ENCODE results near the gene RTBDN. TPM values are rescaled to one million over a fixed set of nuclear protein-coding genes. Genes with fewer than 3 reads are reported as not detected.

RTBDN gene
- total and polyA plus RNA-seq, 10 of the 15 experiments (the other 5 are each of a cell fraction or from before 2014, with no cell fraction given) = 0.45 TPM; not detected in 9

- 2% methylated on average over 71 of the region's 81 CpGs for WGBS (ENCODE audit: insufficient coverage, insufficient replicate concordance, low lambda C conversion rate, missing lambda C conversion rate)
- no peaks in the 10 kb centered on the region for H4K20me1 ChIP-seq (ENCODE audit: control insufficient read depth, insufficient read depth)
- ChIA-PET POLR2A (interaction anchor here (0.6 to 8.2 kb wide), 14 partner anchors 9 to 183 kb away, joined by 3 to 303 read pairs (median 4); partner anchors contain the start of genes GCDH, GET3, HOOK2 and MAN2B1), CTCF (interaction anchor here (1.1 to 12.9 kb wide), 5 partner anchors 10 to 55 kb away, joined by 3 to 537 read pairs (median 3); partner anchors contain the start of gene HOOK2), RAD21 (ENCODE audit: unreplicated experiment) (interaction anchor here (0.7 to 11.4 kb wide), 4 partner anchors 11 to 54 kb away, joined by 3 to 303 read pairs (median 10); partner anchors contain the start of gene HOOK2), SMC1A (ENCODE audit: uncharacterized antibody, unreplicated experiment) (interaction anchor here (1.2 to 11.5 kb wide), 6 partner anchors 14 to 59 kb away, joined by 3 to 240 read pairs (median 4); partner anchors contain the start of gene TRIR)
- H3K36me3 ChIP-seq (ENCODE audit: control insufficient read depth in 2 of 2, insufficient read depth in 2 of 2, low read length in 1 of 2) = no peaks in the 10 kb centered on the region
- H2AFZ ChIP-seq (ENCODE audit: control insufficient read depth, low read depth, low read length) = no peak overlapping the region; the same call in none of the 2 replicates
- peak; percentile 30 for ATAC-seq
- peaks cover 25% of the 10 kb centered on the region for H3K4me1 ChIP-seq (ENCODE audit: control insufficient read depth, insufficient read depth, low read length)
- peak overlapping the region; percentile 95 for H3K27ac ChIP-seq (ENCODE audit: control insufficient read depth, insufficient read depth)
- H3K4me2 ChIP-seq (ENCODE audit: control insufficient read depth, insufficient read depth) = peak overlapping the region; percentile 97
- peak; percentile 81 for DNase-seq (ENCODE audit: low read depth, low spot score)
- no peaks in the 10 kb centered on the region for H3K27me3 ChIP-seq (replicated peaks in 1 of 2; ENCODE audit: control insufficient read depth in 2 of 2, insufficient read depth in 2 of 2, low read length in 1 of 2)
- in situ Hi-C loops (cut with MboI) = no loop called here
- no TSS peak for BruUV-seq (replicated peaks)
- no peak for FAIRE-seq
- no peaks in the 10 kb centered on the region; the same call in 2 of the 3 replicates for H3K9me3 ChIP-seq (replicated peaks; ENCODE audit: control insufficient read depth, insufficient read depth, low read length)
- H3K79me2 ChIP-seq (ENCODE audit: control insufficient read depth, insufficient read depth, low read length) = peaks cover 36% of the 10 kb centered on the region
- peak overlapping the region; percentile 87 for H3K4me3 ChIP-seq
- H3K9ac ChIP-seq (ENCODE audit: control insufficient read depth, insufficient read depth, low read length) = peak overlapping the region; percentile 95
- intact Hi-C loops (cut with micrococcal nuclease; ENCODE audit: unreplicated experiment) = loop anchor here (1.0 kb wide), 1 partner anchor 112 kb away; the partner anchor contains the start of gene DHPS
- TF ChIP-seq ZBED1 (IDR thresholded peaks at IDR 0.05; ENCODE audit: borderline replicate concordance) = no peak
- TF ChIP-seq NKRF (conservative IDR thresholded peaks at IDR 0.05) = peak; percentile 93
- no peak for TF ChIP-seq MTA2 (IDR thresholded peaks at IDR 0.05; ENCODE audit: low read depth)
- TF ChIP-seq REST (IDR thresholded peaks at IDR 0.05; ENCODE audit: low read depth, low read length) = no peak
- TF ChIP-seq FOXM1 (IDR thresholded peaks at IDR 0.05; ENCODE audit: low read depth, low read length) = no peak
- peak; percentile 34; the same call in 1 of the 2 replicates for TF ChIP-seq HCFC1 (IDR thresholded peaks at IDR 0.05; ENCODE audit: low read length)
- peak; percentile 53; the same call in 1 of the 2 replicates for TF ChIP-seq E2F4 (IDR thresholded peaks at IDR 0.05; ENCODE audit: low read depth, low read length)
- TF ChIP-seq TAF1 (IDR thresholded peaks at IDR 0.05; ENCODE audit: borderline replicate concordance, low read depth, low read length) = peak; percentile 56; the same call in 1 of the 2 replicates
- TF ChIP-seq ZNF24 (IDR thresholded peaks at IDR 0.05) = 0 out of 2 replicates have a peak, but pooled peaks have one; percentile 11
- no peak for TF ChIP-seq MEF2A (IDR thresholded peaks at IDR 0.05; ENCODE audit: insufficient read depth, low read depth, low read length)
- no peak for TF ChIP-seq NFYA (IDR thresholded peaks at IDR 0.05; ENCODE audit: borderline replicate concordance, low read depth, low read length)
- TF ChIP-seq POLR2AphosphoS2 (IDR thresholded peaks at IDR 0.05; ENCODE audit: low read depth, low read length) = peak; percentile 99
- no peak for TF ChIP-seq NFXL1 (IDR thresholded peaks at IDR 0.05; ENCODE audit: borderline replicate concordance)
- peak; percentile 61; the same call in 1 of the 2 replicates for TF ChIP-seq SIN3A (IDR thresholded peaks at IDR 0.05; ENCODE audit: low read depth, low read length)
- no peak for TF ChIP-seq FOXK2 (IDR thresholded peaks at IDR 0.05)
- no peak; the same call in 1 of the 2 replicates for TF ChIP-seq SMC3 (IDR thresholded peaks at IDR 0.05; ENCODE audit: borderline replicate concordance, low read length)
These were observed 40.8 kb downstream of the RTBDN start for GRCh38 chr19:12793290-12794195.
